ENCODE measurements around the gene PTPRD. TPM values are rescaled to one million over a fixed set of nuclear protein-coding genes. Genes with fewer than 3 reads are reported as not detected.

PTPRD gene
- total RNA-seq, 1 donor from 2014 or later: 109 TPM

GRCh38 chr9:9222730-9223129, 1390.1 kb downstream of the PTPRD start:
- TF ChIP-seq CTCF (IDR thresholded peaks at IDR 0.05; ENCODE audit: unreplicated experiment): no peak
- no peaks in the 10 kb centered on the region for H3K36me3 Mint-ChIP-seq
- DNase-seq (ENCODE audit: low spot score in 2 of 2, unreplicated experiment in 2 of 2): no peak
- no peak overlapping the region for H3K4me3 Mint-ChIP-seq
- peaks cover 11% of the 10 kb centered on the region for H3K9me3 Mint-ChIP-seq
- H3K4me1 Mint-ChIP-seq: peaks cover 23% of the 10 kb centered on the region
- no peaks in the 10 kb centered on the region for H3K27me3 Mint-ChIP-seq (ENCODE audit: low read depth)
- no peak overlapping the region for H3K27ac Mint-ChIP-seq

- peaks cover 22% of the 10 kb centered on the region for H3K4me1 Mint-ChIP-seq
- TF ChIP-seq CTCF (IDR thresholded peaks at IDR 0.05; ENCODE audit: unreplicated experiment): no peak
- no peaks in the 10 kb centered on the region for H3K36me3 Mint-ChIP-seq
- H3K27ac Mint-ChIP-seq: no peak overlapping the region
- no peaks in the 10 kb centered on the region for H3K27me3 Mint-ChIP-seq (ENCODE audit: low read depth)
- H3K9me3 Mint-ChIP-seq: no peaks in the 10 kb centered on the region
- DNase-seq (ENCODE audit: low spot score in 2 of 2, unreplicated experiment in 2 of 2): no peak
- no peak overlapping the region for H3K4me3 Mint-ChIP-seq
Observed at GRCh38 chr9:9216934-9217333, 1395.9 kb downstream of the PTPRD start.

- no peak for TF ChIP-seq CTCF (IDR thresholded peaks at IDR 0.05; ENCODE audit: unreplicated experiment)
- Mint-ChIP-seq H3K4me3 (no peak overlapping the region), H3K9me3 (no peaks in the 10 kb centered on the region), H3K36me3 (no peaks in the 10 kb centered on the region), H3K4me1 (peaks cover 14% of the 10 kb centered on the region), H3K27ac (no peak overlapping the region), H3K27me3 (ENCODE audit: low read depth) (no peaks in the 10 kb centered on the region)
- no peak for DNase-seq (ENCODE audit: low spot score in 2 of 2, unreplicated experiment in 2 of 2)
Observed at GRCh38 chr9:9215050-9215449, 1397.8 kb downstream of the PTPRD start.

- Mint-ChIP-seq H3K27me3 (ENCODE audit: low read depth) (no peaks in the 10 kb centered on the region), H3K27ac (no peak overlapping the region), H3K4me1 (peaks cover 9% of the 10 kb centered on the region), H3K4me3 (no peak overlapping the region), H3K9me3 (no peaks in the 10 kb centered on the region), H3K36me3 (no peaks in the 10 kb centered on the region)
- no peak for DNase-seq (ENCODE audit: low spot score in 2 of 2, unreplicated experiment in 2 of 2)
- TF ChIP-seq CTCF (IDR thresholded peaks at IDR 0.05; ENCODE audit: unreplicated experiment): no peak
Observed at GRCh38 chr9:9214066-9214465, 1398.7 kb downstream of the PTPRD start.

GRCh38 chr9:9212963-9213362, 1399.8 kb downstream of the PTPRD start:
- no peak overlapping the region for H3K4me3 Mint-ChIP-seq
- H3K36me3 Mint-ChIP-seq: no peaks in the 10 kb centered on the region
- no peaks in the 10 kb centered on the region for H3K4me1 Mint-ChIP-seq
- no peak overlapping the region for H3K27ac Mint-ChIP-seq
- H3K27me3 Mint-ChIP-seq (ENCODE audit: low read depth): no peaks in the 10 kb centered on the region
- TF ChIP-seq CTCF (IDR thresholded peaks at IDR 0.05; ENCODE audit: unreplicated experiment): no peak
- DNase-seq (ENCODE audit: low spot score in 2 of 2, unreplicated experiment in 2 of 2): no peak
- no peaks in the 10 kb centered on the region for H3K9me3 Mint-ChIP-seq

GRCh38 chr9:9202276-9202675, 1410.5 kb downstream of the PTPRD start:
- Mint-ChIP-seq H3K9me3 (no peaks in the 10 kb centered on the region), H3K27me3 (ENCODE audit: low read depth) (no peaks in the 10 kb centered on the region), H3K4me3 (no peak overlapping the region), H3K4me1 (peaks cover 6% of the 10 kb centered on the region), H3K36me3 (no peaks in the 10 kb centered on the region), H3K27ac (no peak overlapping the region)
- DNase-seq (ENCODE audit: low spot score in 2 of 2, unreplicated experiment in 2 of 2): no peak
- TF ChIP-seq CTCF (IDR thresholded peaks at IDR 0.05; ENCODE audit: unreplicated experiment): no peak

Data from mesothelial cell of epicardium (in vitro differentiated cells).